CD14-positive monocyte (primary cell): ENCODE results near the gene NPAS2. TPM values are rescaled to one million over a fixed set of nuclear protein-coding genes. Genes with fewer than 3 reads are reported as not detected.

Experiments
- DNase-seq, 3 donors: peaks; one replicate each; pipeline ENCODE4 v3.0.0-alpha.2; 2011 to 2022
- H2AFZ ChIP-seq: 2 replicates; pipeline ENCODE4 v1.6.0; 2012; ENCODE audit warnings: mild to moderate bottlenecking, low read depth, low read length, inconsistent platforms; ENCODE audit not compliant: insufficient read depth, poor library complexity, severe bottlenecking
- H3K27ac ChIP-seq, 2 donors: 1 replicate in 1 of 2; 2 replicates in 1 of 2; pipeline ENCODE4 v1.5.1; 2012 to 2013; ENCODE audit warnings: low read length in 2 of 2, control low read depth in 1 of 2, inconsistent platforms in 1 of 2, low read depth in 1 of 2, mild to moderate bottlenecking in 1 of 2
- H3K27me3 ChIP-seq, 2 donors: one replicate each; pipeline versions ENCODE4 v1.6.0 to v1.6.1; 2011 to 2013; ENCODE audit warnings: low read length in 2 of 2; ENCODE audit not compliant: control insufficient read depth in 2 of 2, insufficient read depth in 2 of 2
- H3K36me3 ChIP-seq, 2 donors: replicated peaks in 1 of 2; 1 replicate in 1 of 2; 2 replicates in 1 of 2; pipeline versions ENCODE4 v1.5.1 to v1.6.1; 2012 to 2013; ENCODE audit warnings: low read length in 2 of 2, control low read depth in 1 of 2, inconsistent platforms in 1 of 2, mild to moderate bottlenecking in 1 of 2; ENCODE audit not compliant: insufficient read depth in 2 of 2, control insufficient read depth in 1 of 2
- H3K4me1 ChIP-seq, 2 donors: 1 replicate in 1 of 2; 2 replicates in 1 of 2; pipeline versions ENCODE4 v1.5.1 to v1.6.1; 2012 to 2013; ENCODE audit warnings: low read length in 2 of 2, control low read depth in 1 of 2, inconsistent platforms in 1 of 2, mild to moderate bottlenecking in 1 of 2, moderate library complexity in 1 of 2; ENCODE audit not compliant: insufficient read depth in 2 of 2, control insufficient read depth in 1 of 2
- H3K4me2 ChIP-seq: replicated peaks from 2 replicates; pipeline ENCODE3; 2012; ENCODE audit warnings: low read length, moderate library complexity, mild to moderate bottlenecking; ENCODE audit not compliant: poor library complexity, severe bottlenecking; ENCODE audit errors: extremely low read depth
- H3K4me3 ChIP-seq, 3 experiments: fragments of 200-600 bp in 1 of 3; sonication (generic) in 1 of 3; replicated peaks in 1 of 3; 1 replicate in 2 of 3; 2 replicates in 1 of 3; pipeline ENCODE4 v1.5.1; 2011 to 2013; ENCODE audit warnings: low read length in 3 of 3, mild to moderate bottlenecking in 3 of 3, control low read depth in 2 of 3, low read depth in 2 of 3, inconsistent platforms in 1 of 3, moderate library complexity in 1 of 3
- H3K79me2 ChIP-seq: 2 replicates; pipeline ENCODE4 v1.6.0; 2012; ENCODE audit warnings: mild to moderate bottlenecking, control low read depth, inconsistent platforms, low read length, moderate library complexity; ENCODE audit not compliant: insufficient read depth
- H3K9ac ChIP-seq: 2 replicates; pipeline ENCODE4 v1.6.0; 2017; ENCODE audit warnings: low read length, mild to moderate bottlenecking; ENCODE audit not compliant: insufficient read depth, poor library complexity, severe bottlenecking
- H3K9me3 ChIP-seq, 2 donors: replicated peaks in 1 of 2; 1 replicate in 1 of 2; 2 replicates in 1 of 2; pipeline versions ENCODE4 v1.5.1 to v1.6.1; 2012 to 2013; ENCODE audit warnings: low read length in 2 of 2, control low read depth in 1 of 2; ENCODE audit not compliant: control insufficient read depth in 1 of 2, insufficient read depth in 1 of 2
- H4K20me1 ChIP-seq: 2 replicates; pipeline ENCODE4 v1.6.0; 2012; ENCODE audit warnings: mild to moderate bottlenecking, low read length, control low read depth, moderate library complexity; ENCODE audit not compliant: insufficient read depth
- H3K27ac Mint-ChIP-seq, 7 donors: one replicate each; pipeline ENCODE4 v1.8.0; 2020; ENCODE audit warnings: mild to moderate bottlenecking in 7 of 7, mixed read lengths in 7 of 7, moderate library complexity in 6 of 7, inconsistent platforms in 2 of 7
- H3K27me3 Mint-ChIP-seq, 3 donors: one replicate each; pipeline ENCODE4 v1.8.0; 2021 to 2022; ENCODE audit warnings: low read depth in 3 of 3, mild to moderate bottlenecking in 3 of 3, mixed read lengths in 3 of 3, moderate library complexity in 3 of 3, inconsistent platforms in 1 of 3
- H3K36me3 Mint-ChIP-seq, 2 donors: one replicate each; pipeline ENCODE4 v1.8.0; 2020; ENCODE audit warnings: mixed read lengths in 2 of 2, inconsistent platforms in 1 of 2, mild to moderate bottlenecking in 1 of 2
- H3K4me1 Mint-ChIP-seq: one replicate; pipeline ENCODE4 v1.8.0; 2020; ENCODE audit warnings: mild to moderate bottlenecking, mixed read lengths
- H3K4me3 Mint-ChIP-seq, 2 donors: one replicate each; pipeline ENCODE4 v1.8.0; 2020; ENCODE audit warnings: mild to moderate bottlenecking in 2 of 2, mixed read lengths in 2 of 2, moderate library complexity in 1 of 2
- H3K9me3 Mint-ChIP-seq, 7 donors: one replicate each; pipeline ENCODE4 v1.8.0; 2020 to 2022; ENCODE audit warnings: mixed read lengths in 7 of 7, mild to moderate bottlenecking in 6 of 7, moderate library complexity in 6 of 7, inconsistent platforms in 2 of 7
- WGBS: methylation state at CpG from one replicate; pipeline ENCODE4 v1.1.5; 2013; ENCODE audit warnings: missing lambda C conversion rate; ENCODE audit not compliant: insufficient coverage; 5-methylcytosine and 5-hydroxymethylcytosine counted together
- intact Hi-C, 2 donors: fragments of 100-400 bp; cut with micrococcal nuclease; formaldehyde crosslinking; loops; one replicate each; pipeline versions ENCODE4 v1.15.0 to v1.15.1; 2023
- polyA plus RNA-seq, 3 donors: library from polyadenylated mRNA; depleted of rRNA in 1 of 3; unstranded in 2 of 3; stranded (reverse) in 1 of 3; fragments of 300-500 nt in 2 of 3; fragments of >200 nt in 1 of 3; fragmentation: Illumina TruSeq in 2 of 3; gene quantifications; 1 replicate in 2 of 3; 2 replicates in 1 of 3; pipeline ENCODE4 v1.2.3, GENCODE V29; 2012 to 2021
- TF ChIP-seq, protein P1 (sequence below): fragments of 200-600 bp; IDR thresholded peaks from one replicate; pipeline ENCODE4 v1.8.0; 2022; ENCODE audit warnings: antibody characterized with exemption, mild to moderate bottlenecking

The NPAS2 gene
- polyA plus RNA-seq, 3 donors, result not detected

DNA sequence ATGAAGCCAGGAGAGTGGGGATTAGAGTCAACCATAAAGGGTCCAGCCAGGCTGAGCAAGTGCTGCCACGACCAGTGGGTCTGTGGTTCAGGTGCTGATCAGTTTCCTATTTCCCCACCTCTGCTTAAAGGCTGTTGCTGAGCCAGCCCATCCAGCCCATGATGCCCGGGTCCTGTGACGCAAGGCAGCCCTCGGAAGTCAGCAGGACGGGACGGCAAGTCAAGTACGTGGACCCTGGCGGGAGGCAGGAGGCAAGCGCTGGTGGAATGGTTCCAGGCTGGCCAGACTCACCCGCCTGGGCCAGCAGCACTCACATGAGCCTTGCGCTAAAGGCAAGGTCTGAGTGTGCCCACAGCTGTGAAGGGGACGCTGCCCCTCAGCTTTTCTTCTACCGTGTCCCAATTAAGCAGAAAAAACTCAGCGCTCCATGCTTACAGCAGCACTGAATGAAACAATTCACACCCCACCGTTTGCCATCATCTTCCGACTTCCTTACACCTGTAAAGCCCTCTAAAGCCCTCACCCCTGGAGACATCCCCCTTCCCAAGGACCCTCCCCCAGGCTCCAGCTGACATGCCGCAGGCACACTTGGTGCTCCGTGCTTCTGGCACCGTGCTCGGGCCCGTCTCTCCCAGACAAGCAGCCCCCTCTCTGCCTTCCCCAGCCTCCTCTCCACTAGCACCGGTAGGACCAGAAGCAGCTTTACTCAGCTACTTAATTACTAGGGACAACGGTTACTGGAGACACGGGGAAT, 170.9 kb downstream of the NPAS2 start:
- H3K27me3 Mint-ChIP-seq, result peaks cover 3 to 4% (median 3%) of the 10 kb centered on the region in 3 donors
- H3K4me3 Mint-ChIP-seq, result no peak overlapping the region
- peaks cover 0 to 5% of the 10 kb centered on the region in 2 donors for H3K4me1 ChIP-seq
- TF ChIP-seq, protein P1, sequence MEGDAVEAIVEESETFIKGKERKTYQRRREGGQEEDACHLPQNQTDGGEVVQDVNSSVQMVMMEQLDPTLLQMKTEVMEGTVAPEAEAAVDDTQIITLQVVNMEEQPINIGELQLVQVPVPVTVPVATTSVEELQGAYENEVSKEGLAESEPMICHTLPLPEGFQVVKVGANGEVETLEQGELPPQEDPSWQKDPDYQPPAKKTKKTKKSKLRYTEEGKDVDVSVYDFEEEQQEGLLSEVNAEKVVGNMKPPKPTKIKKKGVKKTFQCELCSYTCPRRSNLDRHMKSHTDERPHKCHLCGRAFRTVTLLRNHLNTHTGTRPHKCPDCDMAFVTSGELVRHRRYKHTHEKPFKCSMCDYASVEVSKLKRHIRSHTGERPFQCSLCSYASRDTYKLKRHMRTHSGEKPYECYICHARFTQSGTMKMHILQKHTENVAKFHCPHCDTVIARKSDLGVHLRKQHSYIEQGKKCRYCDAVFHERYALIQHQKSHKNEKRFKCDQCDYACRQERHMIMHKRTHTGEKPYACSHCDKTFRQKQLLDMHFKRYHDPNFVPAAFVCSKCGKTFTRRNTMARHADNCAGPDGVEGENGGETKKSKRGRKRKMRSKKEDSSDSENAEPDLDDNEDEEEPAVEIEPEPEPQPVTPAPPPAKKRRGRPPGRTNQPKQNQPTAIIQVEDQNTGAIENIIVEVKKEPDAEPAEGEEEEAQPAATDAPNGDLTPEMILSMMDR, result no peak
- DNase-seq, result no peak
- WGBS, result 90% methylated on average over 23 of the region's 24 CpGs
- no peak overlapping the region for H3K9ac ChIP-seq
- H3K9me3 Mint-ChIP-seq, result no peaks in the 10 kb centered on the region
- no peaks in the 10 kb centered on the region for H3K9me3 ChIP-seq
- H3K79me2 ChIP-seq, result no peaks in the 10 kb centered on the region
- H3K27ac ChIP-seq, result no peak overlapping the region
- H3K36me3 Mint-ChIP-seq, result no peaks in the 10 kb centered on the region
- H3K4me3 ChIP-seq, result no peak overlapping the region
- H3K27ac Mint-ChIP-seq, result no peak overlapping the region
- peaks cover 7% of the 10 kb centered on the region for H3K4me1 Mint-ChIP-seq
- H4K20me1 ChIP-seq, result no peaks in the 10 kb centered on the region
- intact Hi-C loops, result no loop called here
- no peaks in the 10 kb centered on the region for H3K36me3 ChIP-seq
- H3K27me3 ChIP-seq, result no peaks in the 10 kb centered on the region
- no peak overlapping the region for H3K4me2 ChIP-seq
- no peak overlapping the region for H2AFZ ChIP-seq

DNA sequence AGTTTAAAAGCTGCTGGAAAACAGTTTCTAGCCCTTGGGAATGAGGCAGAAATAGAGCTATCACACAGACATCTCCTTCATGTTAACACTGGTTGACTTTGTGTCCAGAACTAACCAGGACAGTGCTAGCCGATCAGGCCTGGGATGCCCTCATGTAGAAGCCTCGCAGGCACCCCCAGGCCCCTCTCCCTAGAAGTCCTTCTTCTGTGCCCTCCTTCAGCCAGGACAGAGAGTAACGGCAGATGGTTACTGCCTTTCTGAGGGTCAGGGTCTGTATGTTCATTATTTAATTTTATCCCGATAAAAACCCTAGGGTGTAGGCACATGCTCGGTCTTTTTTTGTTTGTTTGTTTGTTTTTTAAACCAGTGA, 171.4 kb downstream of the NPAS2 start:
- Histone ChIP-seq H2AFZ (no peak overlapping the region), H3K27ac (no peak overlapping the region), H3K9me3 (no peaks in the 10 kb centered on the region), H3K9ac (no peak overlapping the region), H3K36me3 (no peaks in the 10 kb centered on the region), H3K79me2 (no peaks in the 10 kb centered on the region), H3K4me3 (no peak overlapping the region), H4K20me1 (no peaks in the 10 kb centered on the region), H3K4me1 (peaks cover 0 to 5% of the 10 kb centered on the region in 2 donors), H3K4me2 (no peak overlapping the region), H3K27me3 (no peaks in the 10 kb centered on the region)
- H3K27ac Mint-ChIP-seq, result no peak overlapping the region
- no peak for DNase-seq
- TF ChIP-seq, protein P1, result no peak
- H3K36me3 Mint-ChIP-seq, result no peaks in the 10 kb centered on the region
- WGBS, result 94% methylated on average over 5 of the region's 5 CpGs
- H3K9me3 Mint-ChIP-seq, result no peaks in the 10 kb centered on the region
- no peak overlapping the region for H3K4me3 Mint-ChIP-seq
- H3K4me1 Mint-ChIP-seq, result peaks cover 7% of the 10 kb centered on the region
- H3K27me3 Mint-ChIP-seq, result peaks cover 3 to 4% (median 3%) of the 10 kb centered on the region in 3 donors
- intact Hi-C loops, result no loop called here
